ENCODE results near the gene OPN3. TPM values are rescaled to one million over a fixed set of nuclear protein-coding genes. Genes with fewer than 3 reads are reported as not detected.
A peak's percentile ranks its signal among the peaks of the same experiment; 100 is the strongest.

The OPN3 gene
- total and polyA plus RNA-seq, 9 of the 15 experiments (the other 6 are each of a cell fraction or from before 2014, with no cell fraction given), result 4.2 to 34.6 (median 17.0) TPM

GRCh38 chr1:241611063-241611462 is 29.1 kb downstream of the OPN3 start (continued):
- TF ChIP-seq ZNF655 (CRISPR knock-in tag; IDR thresholded peaks at IDR 0.05) (no peak), ZNF77 (CRISPR knock-in tag; IDR thresholded peaks at IDR 0.05) (no peak), ATF7 (IDR thresholded peaks at IDR 0.05) (peak; percentile 85), RBBP5 (IDR thresholded peaks at IDR 0.05; ENCODE audit: borderline replicate concordance, insufficient read depth, low read length, poor library complexity, severe bottlenecking) (no peak), ZNF57 (CRISPR knock-in tag; IDR thresholded peaks at IDR 0.05) (no peak), RFX1 (IDR thresholded peaks at IDR 0.05) (peak; percentile 48), TFAM (CRISPR knock-in tag; conservative IDR thresholded peaks at IDR 0.05) (no peak), MLX (CRISPR knock-in tag; conservative IDR thresholded peaks at IDR 0.05) (no peak), SMAD3 (CRISPR knock-in tag; conservative IDR thresholded peaks at IDR 0.05) (no peak), RREB1 (CRISPR knock-in tag; IDR thresholded peaks at IDR 0.05) (no peak), AFF4 (CRISPR knock-in tag; IDR thresholded peaks at IDR 0.05) (no peak), SREBF2 (CRISPR knock-in tag; IDR thresholded peaks at IDR 0.05) (no peak), ZNF551 (CRISPR knock-in tag; IDR thresholded peaks at IDR 0.05) (no peak), SMAD4 (CRISPR knock-in tag; conservative IDR thresholded peaks at IDR 0.05) (no peak), YY1 (IDR thresholded peaks at IDR 0.05; ENCODE audit: borderline replicate concordance in 1 of 3, control insufficient read depth in 1 of 3, extremely low read depth in 1 of 3, insufficient read depth in 3 of 3, insufficient read length in 1 of 3, insufficient replicate concordance in 2 of 3, low read depth in 1 of 3, low read length in 2 of 3) (no peak), TEAD2 (tag; IDR thresholded peaks at IDR 0.05) (no peak), TGIF2 (CRISPR knock-in tag; IDR thresholded peaks at IDR 0.05) (no peak)
